A549 (cell line): Measurements from ENCODE around the gene SRCAP. TPM values are rescaled to one million over a fixed set of nuclear protein-coding genes. Genes with fewer than 3 reads are reported as not detected.

Experiments used
- ATAC-seq, 2 experiments: fragments of 200-7000 bp in 1 of 2; fragments of >200 bp in 1 of 2; cut with Nextera tagmentation in 1 of 2; cut with Tn5 transposase in 1 of 2; 3 replicates each; pipeline versions ENCODE4 v1.8.0 to v1.9.1; 2018 to 2020; ENCODE audit warnings: mild to moderate bottlenecking in 1 of 2, moderate library complexity in 1 of 2
- CTCF ChIA-PET: fragments of 300-600 bp; sonication (Branson Sonifier 250); formaldehyde crosslinking; extraction: SDS; loops from one replicate; lab custom pipeline; 2021; ENCODE audit warnings: antibody characterized with exemption, inconsistent platforms; lab: Yijun Ruan, JAX
- POLR2A ChIA-PET: fragments of 350-600 bp; formaldehyde crosslinking; extraction: SDS; loops from one replicate; lab custom pipeline; 2021; ENCODE audit warnings: antibody characterized with exemption, inconsistent platforms; lab: Yijun Ruan, JAX
- DNase-seq, 2 experiments: peaks; one replicate each; pipeline versions ENCODE4 v3.0.0 to v3.0.0-alpha.2; 2011 to 2016; ENCODE audit warnings: low read depth in 1 of 2, low spot score in 1 of 2
- FAIRE-seq: peaks from 2 replicates; lab custom pipeline; 2011; peaks lifted over from hg19 to GRCh38; lab: Jason Lieb, UNC
- H3K27ac ChIP-seq, 2 experiments: fragments of >200 bp; sonication (Bioruptor Twin); formaldehyde crosslinking; 3 replicates each; pipeline ENCODE4 v1.5.1; 2016 to 2017
- H3K4me1 ChIP-seq: fragments of >200 bp; sonication (Bioruptor Twin); formaldehyde crosslinking; 3 replicates; pipeline ENCODE4 v1.6.1; 2016
- H3K4me2 ChIP-seq: fragments of >200 bp; sonication (Bioruptor Twin); formaldehyde crosslinking; 3 replicates; pipeline ENCODE4 v1.6.1; 2016
- H3K4me3 ChIP-seq: fragments of >200 bp; sonication (Bioruptor Twin); formaldehyde crosslinking; 3 replicates; pipeline ENCODE4 v1.5.1; 2016
- H3K9me3 ChIP-seq: fragments of >200 bp; sonication (Bioruptor Twin); formaldehyde crosslinking; 3 replicates; pipeline ENCODE4 v1.6.1; 2016
- ATOH8 ChIP-seq: fragments of 250-450 bp; sonication (Bioruptor Pico); IDR thresholded peaks from 2 replicates; pipeline ENCODE4 v1.5.0; 2020; ENCODE audit warnings: low read depth, mild to moderate bottlenecking, moderate library complexity
- BHLHE40 ChIP-seq: IDR thresholded peaks from 2 replicates; pipeline ENCODE4 v1.6.1; 2012; ENCODE audit warnings: low read depth, low read length, inconsistent platforms
- HDAC2 ChIP-seq: fragments of 200-600 bp; sonication (generic); IDR thresholded peaks from 2 replicates; pipeline ENCODE4 v1.6.1; 2016
- HES2 ChIP-seq: fragments of >200 bp; sonication (Bioruptor Twin); formaldehyde crosslinking; IDR thresholded peaks from 2 replicates; pipeline ENCODE4 v1.6.1; 2016
- HEYL ChIP-seq: fragments of 250-450 bp; sonication (Bioruptor Pico); IDR thresholded peaks from 2 replicates; pipeline ENCODE4 v1.8.0; 2021; ENCODE audit warnings: mild to moderate bottlenecking, moderate library complexity
- HMGXB4 ChIP-seq: fragments of 250-450 bp; sonication (Bioruptor Pico); IDR thresholded peaks from 2 replicates; pipeline ENCODE4 v1.5.0; 2021; ENCODE audit warnings: mild to moderate bottlenecking, moderate library complexity, borderline replicate concordance
- HOXA7 ChIP-seq: fragments of 250-450 bp; sonication (Bioruptor Pico); IDR thresholded peaks from 2 replicates; pipeline ENCODE4 v1.5.0; 2020; ENCODE audit warnings: mild to moderate bottlenecking, moderate library complexity
- HOXB13 ChIP-seq: fragments of 250-450 bp; sonication (Bioruptor Pico); IDR thresholded peaks from 2 replicates; pipeline ENCODE4 v1.5.0; 2020; ENCODE audit warnings: low read depth, mild to moderate bottlenecking, moderate library complexity
- KDM5A ChIP-seq: fragments of 200-600 bp; sonication (generic); IDR thresholded peaks from 2 replicates; pipeline ENCODE4 v1.6.1; 2016; ENCODE audit warnings: antibody characterized with exemption, mild to moderate bottlenecking
- MYC ChIP-seq: IDR thresholded peaks from 2 replicates; pipeline ENCODE4 v1.6.1; 2012; ENCODE audit warnings: mild to moderate bottlenecking, inconsistent platforms, low read length, improper control_type of control experiment, borderline replicate concordance
- NFE2L2 ChIP-seq: fragments of 150-350 bp; conservative IDR thresholded peaks from 2 replicates; pipeline ENCODE4 v1.6.1; 2014; ENCODE audit warnings: low read length
- NR3C1 ChIP-seq: fragments of >200 bp; sonication (Bioruptor Twin); formaldehyde crosslinking; IDR thresholded peaks from 3 replicates; pipeline ENCODE4 v1.6.1; 2017
- POLR2AphosphoS2 ChIP-seq: conservative IDR thresholded peaks from 2 replicates; pipeline ENCODE4 v1.6.1; 2012; ENCODE audit warnings: low read length, improper control_type of control experiment, inconsistent platforms
- RCOR1 ChIP-seq: fragments of 150-350 bp; IDR thresholded peaks from 2 replicates; pipeline ENCODE4 v1.6.1; 2014; ENCODE audit warnings: antibody characterized with exemption, low read length, low read depth
- REST ChIP-seq: fragments of 200-600 bp; sonication (generic); IDR thresholded peaks from 2 replicates; pipeline ENCODE4 v1.6.1; 2016; ENCODE audit warnings: antibody characterized with exemption, mild to moderate bottlenecking, moderate library complexity
- TFCP2L1 ChIP-seq: fragments of 250-450 bp; sonication (Bioruptor Pico); IDR thresholded peaks from 2 replicates; pipeline ENCODE4 v1.5.0; 2021; ENCODE audit warnings: mild to moderate bottlenecking
- ZC3H11A ChIP-seq: fragments of 450-650 bp; IDR thresholded peaks from 2 replicates; pipeline ENCODE4 v1.6.1; 2014; ENCODE audit warnings: antibody characterized with exemption, mild to moderate bottlenecking
- ZFP36 ChIP-seq: fragments of 450-650 bp; IDR thresholded peaks from 2 replicates; pipeline ENCODE4 v1.6.1; 2014; ENCODE audit warnings: borderline replicate concordance; ENCODE audit not compliant: partially characterized antibody
- ZNF302 ChIP-seq: fragments of 250-450 bp; sonication (Bioruptor Pico); IDR thresholded peaks from 2 replicates; pipeline ENCODE4 v1.9.0; 2021; ENCODE audit warnings: inconsistent platforms, mild to moderate bottlenecking, moderate library complexity
- ZSCAN20 ChIP-seq: fragments of 250-450 bp; sonication (Bioruptor Pico); IDR thresholded peaks from 2 replicates; pipeline ENCODE4 v1.8.0; 2022; ENCODE audit warnings: mild to moderate bottlenecking, moderate library complexity
- WGBS: methylation state at CpG from one replicate; pipeline ENCODE4 v1.1.6; 2017; ENCODE audit errors: missing lambda C conversion rate; 5-methylcytosine and 5-hydroxymethylcytosine counted together
- polyA plus RNA-seq, 4 experiments: library from polyadenylated mRNA; depleted of rRNA in 3 of 4; stranded (reverse); fragments of >200 nt; fragmentation: RNase III in 1 of 4; extraction: RNeasy Plus Mini Kit Qiagen cat#74134 plus additional on column Dnase treatment in 1 of 4; gene quantifications; 2 replicates in 3 of 4; 3 replicates in 1 of 4; pipeline ENCODE4 v1.2.3, GENCODE V29; 2011 to 2017

Gene SRCAP
- polyA plus RNA-seq, 2 of the 4 experiments (the other 2 are of a cell fraction): 6.2 to 19.9 TPM

GRCh38 chr16:30710971-30711370 is 12.0 kb downstream of the SRCAP start:
- H3K9me3 ChIP-seq: no peaks in the 10 kb centered on the region
- no peak overlapping the region for H3K27ac ChIP-seq
- FAIRE-seq (no peak), DNase-seq (no peak), ATAC-seq (no peak)
- CTCF ChIA-PET: interaction anchor here (0.6 to 2.2 kb wide), 5 partner anchors 14 to 774 kb away, joined by 3 to 6 read pairs (median 3); no protein-coding TSS in a partner anchor
- WGBS: 90% methylated on average over 4 of the region's 4 CpGs
- no peak for TF ChIP-seq HMGXB4
- no peak for TF ChIP-seq NR3C1
- no peak for TF ChIP-seq HDAC2
- no peak for TF ChIP-seq BHLHE40
- TF ChIP-seq MYC: no peak
- TF ChIP-seq POLR2AphosphoS2: no peak
- no peak for TF ChIP-seq KDM5A
- no peak for TF ChIP-seq HEYL (CRISPR knock-in tag)
- TF ChIP-seq TFCP2L1 (CRISPR knock-in tag): no peak
- no peak for TF ChIP-seq ZC3H11A
- H3K4me2 ChIP-seq: no peak overlapping the region
- H3K4me3 ChIP-seq: no peak overlapping the region
- H3K4me1 ChIP-seq: peaks cover 12% of the 10 kb centered on the region
- POLR2A ChIA-PET: no interaction called here

- ChIA-PET POLR2A (no interaction called here), CTCF (interaction anchor here (0.6 to 2.2 kb wide), 5 partner anchors 10 to 775 kb away, joined by 3 to 7 read pairs (median 3); no protein-coding TSS in a partner anchor)
- 91% methylated on average over 1 of the region's 1 CpG for WGBS
- Histone ChIP-seq H3K4me2 (no peak overlapping the region), H3K27ac (no peak overlapping the region), H3K4me1 (peaks cover 13% of the 10 kb centered on the region), H3K9me3 (no peaks in the 10 kb centered on the region), H3K4me3 (no peak overlapping the region)
- TF ChIP-seq RCOR1 (no peak), REST (no peak), NFE2L2 (no peak), ATOH8 (CRISPR knock-in tag) (no peak), HES2 (no peak), ZNF302 (CRISPR knock-in tag) (no peak), HOXB13 (CRISPR knock-in tag) (no peak), ZFP36 (no peak), ZSCAN20 (no peak), HOXA7 (CRISPR knock-in tag) (no peak)
- ATAC-seq: no peak
- no peak for DNase-seq
- FAIRE-seq: no peak
These were observed 12.7 kb downstream of the SRCAP start for GRCh38 chr16:30711712-30712111.
